HEK293 (cell line): ENCODE data around the gene STAM2.

ENCODE experiments used
- CTCF ChIA-PET: fragments of 350-600 bp; formaldehyde crosslinking; extraction: SDS; loops from one replicate; lab custom pipeline; 2021; ENCODE audit warnings: antibody characterized with exemption; lab: Yijun Ruan, JAX
- POLR2A ChIA-PET: fragments of 300-600 bp; formaldehyde crosslinking; extraction: SDS; loops from one replicate; lab custom pipeline; 2020; ENCODE audit warnings: antibody characterized with exemption, inconsistent platforms; lab: Yijun Ruan, JAX
- H3K27ac ChIP-seq: fragments of 200-500 bp; sonication (Bioruptor generic); 2 replicates; pipeline ENCODE4 v1.5.1; 2014; ENCODE audit warnings: low read depth, low read length, control low read depth, inconsistent platforms; ENCODE audit errors: extremely low read depth
- H3K36me3 ChIP-seq, 2 experiments: fragments of 200-500 bp in 1 of 2; sonication (Bioruptor generic) in 1 of 2; 1 replicate in 1 of 2; 2 replicates in 1 of 2; pipeline ENCODE4 v1.5.1; 2014 to 2017; ENCODE audit warnings: inconsistent platforms in 2 of 2, low read length in 2 of 2; ENCODE audit not compliant: control insufficient read depth in 2 of 2, insufficient read depth in 1 of 2
- H3K4me1 ChIP-seq: fragments of 200-500 bp; sonication (Bioruptor generic); 2 replicates; pipeline ENCODE4 v1.5.1; 2014; ENCODE audit warnings: mild to moderate bottlenecking, low read length, inconsistent platforms; ENCODE audit not compliant: control insufficient read depth, insufficient read depth
- H3K4me3 ChIP-seq: 2 replicates; pipeline ENCODE4 v1.5.1; 2011; ENCODE audit warnings: low read depth, mild to moderate bottlenecking, control low read depth, low read length, moderate library complexity
- H3K9me3 ChIP-seq: fragments of 200-500 bp; sonication (Bioruptor generic); 2 replicates; pipeline ENCODE4 v1.5.1; 2014; ENCODE audit warnings: low read depth, low read length, inconsistent platforms; ENCODE audit not compliant: control insufficient read depth, insufficient read depth
- CTCF ChIP-seq: fragments of 450-650 bp; formaldehyde crosslinking; IDR thresholded peaks from 2 replicates; pipeline ENCODE4 v1.5.1; 2016; ENCODE audit warnings: missing biosample characterization, missing genetic modification characterization
- FEZF1 ChIP-seq: fragments of 450-650 bp; formaldehyde crosslinking; IDR thresholded peaks from 2 replicates; pipeline ENCODE4 v1.5.1; 2016; ENCODE audit warnings: missing biosample characterization, missing genetic modification characterization
- WT1 ChIP-seq: fragments of 450-650 bp; formaldehyde crosslinking; IDR thresholded peaks from 2 replicates; pipeline ENCODE4 v1.5.1; 2016; ENCODE audit warnings: missing biosample characterization, missing genetic modification characterization
- YY1 ChIP-seq: fragments of 450-650 bp; formaldehyde crosslinking; IDR thresholded peaks from 2 replicates; pipeline ENCODE4 v1.5.1; 2018; ENCODE audit warnings: missing biosample characterization, missing genetic modification characterization
- ZBTB7A ChIP-seq: fragments of 450-650 bp; formaldehyde crosslinking; IDR thresholded peaks from 2 replicates; pipeline ENCODE4 v1.5.1; 2016; ENCODE audit warnings: low read depth, missing biosample characterization, missing genetic modification characterization
- ZFHX2 ChIP-seq: fragments of 450-650 bp; formaldehyde crosslinking; conservative IDR thresholded peaks from 2 replicates; pipeline ENCODE4 v1.5.1; 2016; ENCODE audit warnings: missing biosample characterization, missing genetic modification characterization
- ZFP41 ChIP-seq: fragments of 450-650 bp; formaldehyde crosslinking; IDR thresholded peaks from 2 replicates; pipeline ENCODE4 v1.5.1; 2016; ENCODE audit warnings: missing biosample characterization, missing genetic modification characterization, borderline replicate concordance
- ZNF10 ChIP-seq: fragments of 450-650 bp; formaldehyde crosslinking; IDR thresholded peaks from 2 replicates; pipeline ENCODE4 v1.5.1; 2017; ENCODE audit warnings: missing biosample characterization, missing genetic modification characterization
- ZNF223 ChIP-seq: fragments of 450-650 bp; formaldehyde crosslinking; IDR thresholded peaks from 2 replicates; pipeline ENCODE4 v1.5.1; 2016; ENCODE audit warnings: missing biosample characterization, missing genetic modification characterization
- ZNF311 ChIP-seq: fragments of 450-650 bp; formaldehyde crosslinking; IDR thresholded peaks from 2 replicates; pipeline ENCODE4 v1.5.1; 2017; ENCODE audit warnings: missing biosample characterization, missing genetic modification characterization, borderline replicate concordance
- ZNF335 ChIP-seq: fragments of 450-650 bp; formaldehyde crosslinking; conservative IDR thresholded peaks from 2 replicates; pipeline ENCODE4 v1.5.1; 2016; ENCODE audit warnings: missing biosample characterization, missing genetic modification characterization
- ZNF350 ChIP-seq: fragments of 450-650 bp; formaldehyde crosslinking; IDR thresholded peaks from 2 replicates; pipeline ENCODE4 v1.5.0; 2017; ENCODE audit warnings: missing biosample characterization, mild to moderate bottlenecking, missing genetic modification characterization
- ZNF626 ChIP-seq: fragments of 450-650 bp; sonication (Bioruptor Pico); formaldehyde crosslinking; IDR thresholded peaks from 2 replicates; pipeline ENCODE4 v1.5.1; 2018; ENCODE audit warnings: missing biosample characterization, missing genetic modification characterization, inconsistent platforms
- ZNF660 ChIP-seq: fragments of 450-650 bp; IDR thresholded peaks from 2 replicates; pipeline ENCODE4 v1.5.1; 2018; ENCODE audit warnings: missing biosample characterization, mild to moderate bottlenecking, missing genetic modification characterization
- ZNF747 ChIP-seq: fragments of 450-650 bp; formaldehyde crosslinking; IDR thresholded peaks from 2 replicates; pipeline ENCODE4 v1.5.1; 2016; ENCODE audit warnings: missing biosample characterization, missing genetic modification characterization
- ZNF791 ChIP-seq: fragments of 450-650 bp; formaldehyde crosslinking; IDR thresholded peaks from 2 replicates; pipeline ENCODE4 v1.5.1; 2016; ENCODE audit warnings: missing biosample characterization, missing genetic modification characterization
- ZNF837 ChIP-seq: fragments of 450-650 bp; formaldehyde crosslinking; IDR thresholded peaks from 2 replicates; pipeline ENCODE4 v1.5.1; 2016; ENCODE audit warnings: missing biosample characterization, missing genetic modification characterization
- TF ChIP-seq, protein P1 (sequence below): fragments of 450-650 bp; formaldehyde crosslinking; IDR thresholded peaks from 2 replicates; pipeline ENCODE4 v1.5.1; 2016; ENCODE audit warnings: missing biosample characterization, missing genetic modification characterization
- TF ChIP-seq, protein P2 (sequence below): IDR thresholded peaks from 2 replicates; pipeline ENCODE4 v1.6.1; 2011; ENCODE audit warnings: mild to moderate bottlenecking, low read depth, low read length, borderline replicate concordance
- TF ChIP-seq, protein P3 (sequence below): fragments of 450-650 bp; formaldehyde crosslinking; IDR thresholded peaks from 2 replicates; pipeline ENCODE4 v1.5.1; 2016; ENCODE audit warnings: missing biosample characterization, missing genetic modification characterization

Gene STAM2

GRCh38 chr2:152071518-152071917, 104.0 kb downstream of the STAM2 start (continued):
- TF ChIP-seq ZNF350 (tag by site-specific recombination) (no peak), ZFHX2 (tag by site-specific recombination) (no peak), ZNF837 (tag by site-specific recombination) (no peak), ZNF223 (tag by site-specific recombination) (no peak), YY1 (tag by site-specific recombination) (no peak), ZNF626 (tag by site-specific recombination) (no peak), ZNF747 (no peak), CTCF (tag by site-specific recombination) (no peak), ZNF660 (tag by site-specific recombination) (no peak), ZNF311 (tag by site-specific recombination) (no peak)
- TF ChIP-seq, protein P1, sequence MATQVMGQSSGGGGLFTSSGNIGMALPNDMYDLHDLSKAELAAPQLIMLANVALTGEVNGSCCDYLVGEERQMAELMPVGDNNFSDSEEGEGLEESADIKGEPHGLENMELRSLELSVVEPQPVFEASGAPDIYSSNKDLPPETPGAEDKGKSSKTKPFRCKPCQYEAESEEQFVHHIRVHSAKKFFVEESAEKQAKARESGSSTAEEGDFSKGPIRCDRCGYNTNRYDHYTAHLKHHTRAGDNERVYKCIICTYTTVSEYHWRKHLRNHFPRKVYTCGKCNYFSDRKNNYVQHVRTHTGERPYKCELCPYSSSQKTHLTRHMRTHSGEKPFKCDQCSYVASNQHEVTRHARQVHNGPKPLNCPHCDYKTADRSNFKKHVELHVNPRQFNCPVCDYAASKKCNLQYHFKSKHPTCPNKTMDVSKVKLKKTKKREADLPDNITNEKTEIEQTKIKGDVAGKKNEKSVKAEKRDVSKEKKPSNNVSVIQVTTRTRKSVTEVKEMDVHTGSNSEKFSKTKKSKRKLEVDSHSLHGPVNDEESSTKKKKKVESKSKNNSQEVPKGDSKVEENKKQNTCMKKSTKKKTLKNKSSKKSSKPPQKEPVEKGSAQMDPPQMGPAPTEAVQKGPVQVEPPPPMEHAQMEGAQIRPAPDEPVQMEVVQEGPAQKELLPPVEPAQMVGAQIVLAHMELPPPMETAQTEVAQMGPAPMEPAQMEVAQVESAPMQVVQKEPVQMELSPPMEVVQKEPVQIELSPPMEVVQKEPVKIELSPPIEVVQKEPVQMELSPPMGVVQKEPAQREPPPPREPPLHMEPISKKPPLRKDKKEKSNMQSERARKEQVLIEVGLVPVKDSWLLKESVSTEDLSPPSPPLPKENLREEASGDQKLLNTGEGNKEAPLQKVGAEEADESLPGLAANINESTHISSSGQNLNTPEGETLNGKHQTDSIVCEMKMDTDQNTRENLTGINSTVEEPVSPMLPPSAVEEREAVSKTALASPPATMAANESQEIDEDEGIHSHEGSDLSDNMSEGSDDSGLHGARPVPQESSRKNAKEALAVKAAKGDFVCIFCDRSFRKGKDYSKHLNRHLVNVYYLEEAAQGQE (tag by site-specific recombination) = no peak
- TF ChIP-seq, protein P2, sequence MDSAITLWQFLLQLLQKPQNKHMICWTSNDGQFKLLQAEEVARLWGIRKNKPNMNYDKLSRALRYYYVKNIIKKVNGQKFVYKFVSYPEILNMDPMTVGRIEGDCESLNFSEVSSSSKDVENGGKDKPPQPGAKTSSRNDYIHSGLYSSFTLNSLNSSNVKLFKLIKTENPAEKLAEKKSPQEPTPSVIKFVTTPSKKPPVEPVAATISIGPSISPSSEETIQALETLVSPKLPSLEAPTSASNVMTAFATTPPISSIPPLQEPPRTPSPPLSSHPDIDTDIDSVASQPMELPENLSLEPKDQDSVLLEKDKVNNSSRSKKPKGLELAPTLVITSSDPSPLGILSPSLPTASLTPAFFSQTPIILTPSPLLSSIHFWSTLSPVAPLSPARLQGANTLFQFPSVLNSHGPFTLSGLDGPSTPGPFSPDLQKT = no peak

DNA sequence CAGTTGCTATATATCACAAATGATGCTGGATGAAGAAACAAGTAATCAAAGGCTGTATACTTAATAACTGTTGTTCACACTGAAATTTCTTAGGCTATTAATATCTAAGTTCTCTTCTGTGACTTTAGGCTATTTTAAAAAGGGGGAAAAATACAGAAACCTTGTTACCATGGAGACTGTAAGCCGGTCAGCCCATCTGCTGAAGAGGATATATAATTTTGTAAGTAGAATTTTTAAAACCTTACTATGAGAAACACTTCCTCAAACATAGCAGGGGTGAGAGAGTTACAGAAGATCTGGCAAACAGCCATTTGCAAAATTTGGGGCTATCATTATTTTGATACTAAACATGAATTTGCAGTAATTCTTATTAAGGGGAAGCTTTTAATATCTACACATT, 104.5 kb downstream of the STAM2 start:
- H3K27ac ChIP-seq = no peak overlapping the region
- H3K4me3 ChIP-seq = no peak overlapping the region
- ChIA-PET POLR2A (no interaction called here), CTCF (no interaction called here)
- TF ChIP-seq ZBTB7A (tag by site-specific recombination) (no peak), FEZF1 (tag by site-specific recombination) (no peak), ZNF791 (tag by site-specific recombination) (no peak), ZNF335 (tag by site-specific recombination) (no peak), WT1 (tag by site-specific recombination) (no peak), ZNF10 (no peak), ZFP41 (no peak)
- TF ChIP-seq, protein P3, sequence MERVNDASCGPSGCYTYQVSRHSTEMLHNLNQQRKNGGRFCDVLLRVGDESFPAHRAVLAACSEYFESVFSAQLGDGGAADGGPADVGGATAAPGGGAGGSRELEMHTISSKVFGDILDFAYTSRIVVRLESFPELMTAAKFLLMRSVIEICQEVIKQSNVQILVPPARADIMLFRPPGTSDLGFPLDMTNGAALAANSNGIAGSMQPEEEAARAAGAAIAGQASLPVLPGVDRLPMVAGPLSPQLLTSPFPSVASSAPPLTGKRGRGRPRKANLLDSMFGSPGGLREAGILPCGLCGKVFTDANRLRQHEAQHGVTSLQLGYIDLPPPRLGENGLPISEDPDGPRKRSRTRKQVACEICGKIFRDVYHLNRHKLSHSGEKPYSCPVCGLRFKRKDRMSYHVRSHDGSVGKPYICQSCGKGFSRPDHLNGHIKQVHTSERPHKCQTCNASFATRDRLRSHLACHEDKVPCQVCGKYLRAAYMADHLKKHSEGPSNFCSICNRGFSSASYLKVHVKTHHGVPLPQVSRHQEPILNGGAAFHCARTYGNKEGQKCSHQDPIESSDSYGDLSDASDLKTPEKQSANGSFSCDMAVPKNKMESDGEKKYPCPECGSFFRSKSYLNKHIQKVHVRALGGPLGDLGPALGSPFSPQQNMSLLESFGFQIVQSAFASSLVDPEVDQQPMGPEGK = no peak
- H3K36me3 ChIP-seq = no peaks in the 10 kb centered on the region
- H3K4me1 ChIP-seq = no peaks in the 10 kb centered on the region
- H3K9me3 ChIP-seq = no peaks in the 10 kb centered on the region
